NCI-H1694 (cell line): ENCODE results near the gene EIF3L.
A peak's percentile ranks its signal among the peaks of the same experiment; 100 is the strongest.

Experiments
- DNase-seq: peaks from one replicate; lab custom pipeline; 2025; lab: John Stamatoyannopoulos, UW

The EIF3L gene

GRCh38 chr22:37817705-37818408 lies 31.4 kb upstream of the EIF3L start:
- peak; percentile 18 for DNase-seq

- no peak for DNase-seq
These were observed 30.7 kb upstream of the EIF3L start for GRCh38 chr22:37818409-37819104.

GRCh38 chr22:37819105-37819433 lies 30.1 kb upstream of the EIF3L start:
- DNase-seq = no peak

- no peak for DNase-seq
These were observed 28.9 kb upstream of the EIF3L start for GRCh38 chr22:37820350-37820749.

- DNase-seq = no peak
These were observed 27.0 kb upstream of the EIF3L start for GRCh38 chr22:37822079-37822833.

- no peak for DNase-seq
These were observed 25.9 kb upstream of the EIF3L start, which contains the start of gene GALR3 for GRCh38 chr22:37823134-37823985. TSS of gene GALR3 (plus strand) at chr22:37823382. CDS start at chr22:37823407, 25 bp downstream.

GRCh38 chr22:37824674-37825641 lies 24.3 kb upstream of the EIF3L start:
- no peak for DNase-seq

GRCh38 chr22:37827056-37827455 lies 22.2 kb upstream of the EIF3L start:
- DNase-seq = peak; percentile 41

- no peak for DNase-seq
These were observed 19.0 kb upstream of the EIF3L start for GRCh38 chr22:37830093-37830842.

- DNase-seq = no peak
These were observed 17.7 kb upstream of the EIF3L start for GRCh38 chr22:37831472-37831871.

GRCh38 chr22:37832022-37832857 lies 17.0 kb upstream of the EIF3L start:
- no peak for DNase-seq

- no peak for DNase-seq
These were observed 7.0 kb upstream of the EIF3L start for GRCh38 chr22:37842015-37842793.

- peak; percentile 9 for DNase-seq
These were observed 5.5 kb upstream of the EIF3L start for GRCh38 chr22:37843741-37844089.

- no peak for DNase-seq
These were observed 4.3 kb upstream of the EIF3L start for GRCh38 chr22:37844904-37845329.

- DNase-seq = no peak
These were observed 2.8 kb upstream of the EIF3L start for GRCh38 chr22:37846433-37846832.

GRCh38 chr22:37848587-37849088 lies 581 bp upstream of the EIF3L start:
- DNase-seq = peak; percentile 2

GRCh38 chr22:37850801-37851200 lies 1.6 kb downstream of the EIF3L start:
- DNase-seq = no peak

- no peak for DNase-seq
These were observed 3.2 kb downstream of the EIF3L start for GRCh38 chr22:37852418-37852817.
